GM18511 (cell line): Measurements from ENCODE around the gene KCNH3.

Experiments used
- ATAC-seq: cut with Tn5 transposase; IDR thresholded peaks from one replicate; pipeline ENCODE4 v1.9.1; 2021; ENCODE audit warnings: mild to moderate bottlenecking, moderate library complexity; ENCODE audit not compliant: unreplicated experiment

The KCNH3 gene

GRCh38 chr12:49559011-49559675, 20.3 kb downstream of the KCNH3 start:
- no peak for ATAC-seq

GRCh38 chr12:49560695-49561094, 21.9 kb downstream of the KCNH3 start:
- no peak for ATAC-seq

GRCh38 chr12:49562233-49562632, 23.4 kb downstream of the KCNH3 start:
- no peak for ATAC-seq

GRCh38 chr12:49562831-49563230, 24.0 kb downstream of the KCNH3 start:
- no peak for ATAC-seq

- ATAC-seq: no peak
Observed at GRCh38 chr12:49563951-49564685, 25.3 kb downstream of the KCNH3 start.

- no peak for ATAC-seq
Observed at GRCh38 chr12:49564686-49565405, 26.0 kb downstream of the KCNH3 start.

- no peak for ATAC-seq
Observed at GRCh38 chr12:49565406-49566265, 26.8 kb downstream of the KCNH3 start.

GRCh38 chr12:49566361-49566760, 27.5 kb downstream of the KCNH3 start:
- ATAC-seq: no peak

GRCh38 chr12:49567302-49567610, 28.4 kb downstream of the KCNH3 start:
- peak; percentile 17 for ATAC-seq

- peak; percentile 91 for ATAC-seq
Observed at GRCh38 chr12:49567611-49568441, 29.0 kb downstream of the KCNH3 start, which contains the start of gene MCRS1. Gene MCRS1 (minus strand): TSS chr12:49568142. CDS start chr12:49566731, 1,411 bp downstream.

- ATAC-seq: peak; percentile 29
Observed at GRCh38 chr12:49568442-49569162, 29.8 kb downstream of the KCNH3 start.

GRCh38 chr12:49577589-49578315, 38.9 kb downstream of the KCNH3 start:
- no peak for ATAC-seq

- ATAC-seq: no peak
Observed at GRCh38 chr12:49578471-49579112, 39.8 kb downstream of the KCNH3 start.

GRCh38 chr12:49580572-49581535, 42.0 kb downstream of the KCNH3 start:
- ATAC-seq: no peak

- no peak for ATAC-seq
Observed at GRCh38 chr12:49582201-49582600, 43.4 kb downstream of the KCNH3 start.

GRCh38 chr12:49582850-49583249, 44.0 kb downstream of the KCNH3 start:
- no peak for ATAC-seq
